Activated B cell treated with CpG ODN at 0.5 μM for 24 hours (primary cell): ENCODE results near the gene SOX6. TPM values are rescaled to one million over a fixed set of nuclear protein-coding genes. Genes with fewer than 3 reads are reported as not detected.

Source experiments
- ATAC-seq: fragments of 200-7000 bp; cut with Tn5 transposase; one replicate; pipeline ENCODE4 v1.10.0; 2021; ENCODE audit warnings: low read depth, mild to moderate bottlenecking, moderate library complexity
- CTCF ChIA-PET: fragments of 350-600 bp; sonication (Branson Sonifier 250); formaldehyde crosslinking; loops from one replicate; lab custom pipeline; 2021; ENCODE audit warnings: antibody characterized with exemption; lab: Charles Lee
- POLR2A ChIA-PET: fragments of 350-600 bp; sonication (Branson Sonifier 250); formaldehyde crosslinking; loops from one replicate; lab custom pipeline; 2021; ENCODE audit warnings: antibody characterized with exemption; lab: Charles Lee
- DNase-seq: peaks from one replicate; pipeline ENCODE4 v3.0.0; 2022
- H3K27ac Mint-ChIP-seq: one replicate; pipeline ENCODE4 v1.8.0; 2020; ENCODE audit warnings: mixed read lengths
- H3K27me3 Mint-ChIP-seq: one replicate; pipeline ENCODE4 v1.8.0; 2021; ENCODE audit warnings: mixed read lengths
- H3K36me3 Mint-ChIP-seq: one replicate; pipeline ENCODE4 v1.8.0; 2021; ENCODE audit warnings: low read depth, mixed read lengths
- H3K4me1 Mint-ChIP-seq: one replicate; pipeline ENCODE4 v1.8.0; 2021; ENCODE audit warnings: mixed read lengths
- H3K4me3 Mint-ChIP-seq: one replicate; pipeline ENCODE4 v1.8.0; 2020; ENCODE audit warnings: mild to moderate bottlenecking, mixed read lengths
- H3K9me3 Mint-ChIP-seq: one replicate; pipeline ENCODE4 v1.8.0; 2020; ENCODE audit warnings: mixed read lengths
- CTCF ChIP-seq: fragments of 200-600 bp; IDR thresholded peaks from one replicate; pipeline ENCODE4 v1.8.0; 2022; ENCODE audit warnings: antibody characterized with exemption, mild to moderate bottlenecking
- intact Hi-C: fragments of 100-400 bp; cut with micrococcal nuclease; formaldehyde crosslinking; loops from one replicate; pipeline ENCODE4 v1.15.1; 2024
- total RNA-seq: library from RNA; stranded (reverse); gene quantifications from 2 replicates; pipeline ENCODE4 v1.2.3, GENCODE V29; 2022

The SOX6 gene
- total RNA-seq, 1 donor from 2014 or later, result not detected

DNA sequence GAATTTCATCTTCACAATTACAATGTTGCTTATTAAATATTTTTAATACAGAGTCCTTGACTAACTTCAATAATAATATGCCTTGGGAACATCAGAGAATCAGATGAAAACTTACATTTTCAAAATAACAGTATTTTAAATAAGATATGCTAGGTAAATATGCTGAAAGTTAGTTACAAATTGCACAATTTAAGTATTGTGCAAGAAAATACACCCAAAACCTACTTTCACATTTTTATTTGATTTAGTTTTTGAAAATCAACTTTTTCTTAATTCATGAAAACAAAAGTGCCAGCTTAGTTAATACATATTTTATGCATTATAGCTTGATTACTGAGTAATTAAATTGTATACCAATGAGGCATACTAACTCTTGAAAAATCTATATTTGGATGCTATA, 76.8 kb downstream of the SOX6 start:
- H3K4me3 Mint-ChIP-seq, result no peak overlapping the region
- ChIA-PET POLR2A (no interaction called here), CTCF (no interaction called here)
- no peak for TF ChIP-seq CTCF
- H3K4me1 Mint-ChIP-seq, result no peaks in the 10 kb centered on the region
- ATAC-seq (no peak), DNase-seq (no peak)
- intact Hi-C loops, result no loop called here
- no peak overlapping the region for H3K27ac Mint-ChIP-seq
- no peaks in the 10 kb centered on the region for H3K9me3 Mint-ChIP-seq
- H3K27me3 Mint-ChIP-seq, result no peaks in the 10 kb centered on the region
- no peaks in the 10 kb centered on the region for H3K36me3 Mint-ChIP-seq

DNA sequence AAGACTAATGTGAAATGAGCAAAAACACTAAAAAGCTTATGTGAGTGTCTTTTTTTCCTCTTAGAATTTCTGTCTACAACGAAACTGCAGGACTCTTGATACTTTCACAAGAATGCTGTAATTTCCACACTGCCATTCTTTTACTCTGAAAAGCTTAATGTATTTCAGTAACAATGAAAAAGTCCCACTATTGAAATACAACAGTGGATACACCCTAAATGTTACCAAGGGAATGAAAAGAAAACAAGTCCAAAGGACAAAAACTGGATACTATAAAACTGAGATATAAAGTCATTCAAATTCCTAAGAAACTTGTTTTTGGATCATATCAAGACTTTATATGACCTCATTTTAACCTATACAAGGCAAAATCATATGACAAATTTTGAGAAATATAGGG, 77.4 kb downstream of the SOX6 start:
- DNase-seq, result no peak
- Mint-ChIP-seq H3K9me3 (no peaks in the 10 kb centered on the region), H3K4me1 (no peaks in the 10 kb centered on the region), H3K27me3 (no peaks in the 10 kb centered on the region), H3K4me3 (no peak overlapping the region), H3K36me3 (no peaks in the 10 kb centered on the region), H3K27ac (no peak overlapping the region)
- intact Hi-C loops, result no loop called here
- TF ChIP-seq CTCF, result no peak
- ChIA-PET POLR2A (no interaction called here), CTCF (no interaction called here)
- no peak for ATAC-seq

DNA sequence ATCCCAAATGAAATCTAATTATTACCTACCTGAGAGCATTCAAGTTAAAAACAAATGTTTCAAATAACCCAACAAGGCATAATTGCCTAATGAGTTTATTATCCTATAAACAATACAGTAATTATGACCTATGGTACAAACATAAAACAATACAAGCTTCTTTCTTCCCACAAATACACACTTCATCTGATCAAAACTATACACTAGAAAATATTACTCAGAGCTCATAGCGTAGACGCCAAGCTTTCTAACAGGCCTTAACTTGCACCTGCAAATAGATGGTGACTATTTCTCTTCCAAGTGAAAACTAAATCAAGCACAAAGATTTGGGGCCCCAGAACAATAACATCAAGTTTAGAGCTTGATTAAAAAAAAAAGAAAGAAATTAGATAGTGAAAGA, 78.1 kb downstream of the SOX6 start:
- no peaks in the 10 kb centered on the region for H3K4me1 Mint-ChIP-seq
- H3K9me3 Mint-ChIP-seq, result no peaks in the 10 kb centered on the region
- intact Hi-C loops, result no loop called here
- no peak for TF ChIP-seq CTCF
- no peak overlapping the region for H3K4me3 Mint-ChIP-seq
- no peaks in the 10 kb centered on the region for H3K36me3 Mint-ChIP-seq
- CTCF ChIA-PET, result no interaction called here
- DNase-seq (no peak), ATAC-seq (no peak)
- no peak overlapping the region for H3K27ac Mint-ChIP-seq
- H3K27me3 Mint-ChIP-seq, result no peaks in the 10 kb centered on the region
- POLR2A ChIA-PET, result no interaction called here

DNA sequence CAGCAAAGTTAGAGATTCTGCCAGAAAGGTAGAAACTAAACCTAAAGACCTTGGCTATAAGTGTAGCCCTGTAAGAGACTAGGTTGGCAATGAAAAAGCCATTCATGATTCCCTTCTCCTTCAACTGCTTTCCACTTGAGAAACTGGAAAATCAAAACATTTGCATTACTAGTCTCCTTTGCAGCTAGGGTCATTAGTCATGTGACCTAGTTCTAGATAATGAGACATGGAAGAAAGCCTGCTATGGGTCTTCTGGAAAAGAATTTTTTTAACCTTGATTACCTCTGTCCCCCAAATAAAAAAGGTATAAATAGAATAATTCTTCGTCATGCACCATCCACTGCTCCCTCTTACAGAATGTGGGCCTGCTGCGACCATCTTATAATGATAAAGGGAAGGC, 80.1 kb downstream of the SOX6 start:
- no peaks in the 10 kb centered on the region for H3K9me3 Mint-ChIP-seq
- intact Hi-C loops, result no loop called here
- ATAC-seq (no peak), DNase-seq (no peak)
- H3K27ac Mint-ChIP-seq, result no peak overlapping the region
- H3K27me3 Mint-ChIP-seq, result no peaks in the 10 kb centered on the region
- ChIA-PET CTCF (no interaction called here), POLR2A (no interaction called here)
- no peaks in the 10 kb centered on the region for H3K36me3 Mint-ChIP-seq
- TF ChIP-seq CTCF, result no peak
- no peaks in the 10 kb centered on the region for H3K4me1 Mint-ChIP-seq
- no peak overlapping the region for H3K4me3 Mint-ChIP-seq

DNA sequence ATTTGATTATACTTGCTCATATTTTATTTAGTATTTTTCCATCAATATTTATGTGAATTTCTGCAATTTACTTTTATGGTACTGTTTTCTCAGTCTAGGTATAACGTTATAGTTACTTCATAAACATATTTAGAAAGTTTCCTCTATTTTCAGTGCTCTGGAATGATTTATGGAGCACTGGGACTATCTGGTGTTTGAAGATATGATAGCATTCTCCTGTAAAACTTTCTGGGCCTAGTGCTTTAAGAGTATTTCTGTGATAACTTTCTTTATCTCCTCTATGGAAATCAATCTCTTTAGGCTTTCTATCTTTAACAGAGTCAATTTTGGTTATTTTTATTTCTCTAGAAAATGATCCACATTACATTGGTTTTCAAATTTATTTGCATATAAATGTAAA, 85.1 kb downstream of the SOX6 start:
- no peaks in the 10 kb centered on the region for H3K4me1 Mint-ChIP-seq
- intact Hi-C loops, result no loop called here
- TF ChIP-seq CTCF, result no peak
- no peaks in the 10 kb centered on the region for H3K9me3 Mint-ChIP-seq
- H3K27ac Mint-ChIP-seq, result no peak overlapping the region
- ChIA-PET CTCF (no interaction called here), POLR2A (no interaction called here)
- DNase-seq (no peak), ATAC-seq (no peak)
- no peak overlapping the region for H3K4me3 Mint-ChIP-seq
- H3K36me3 Mint-ChIP-seq, result no peaks in the 10 kb centered on the region
- H3K27me3 Mint-ChIP-seq, result no peaks in the 10 kb centered on the region
